ENCODE measurements around the gene MPL.

MPL gene

GRCh38 chr1:43373066-43373940 lies 35.7 kb downstream of the MPL start:
- Histone ChIP-seq H2AFZ (ENCODE audit: low read depth, low read length, severe bottlenecking) (no peak overlapping the region), H3K9me2 (replicated peaks; ENCODE audit: insufficient read depth, low read length) (no peaks in the 10 kb centered on the region), H3K4me2 (ENCODE audit: low read depth, low read length, poor library complexity, severe bottlenecking) (no peak overlapping the region), H4K20me1 (ENCODE audit: low read depth, low read length) (no peaks in the 10 kb centered on the region), H3F3A (ENCODE audit: insufficient read depth) (no peaks in the 10 kb centered on the region), H3K27me3 (ENCODE audit: low read length) (no peaks in the 10 kb centered on the region), H3K27ac (ENCODE audit: low read depth, low read length) (no peak overlapping the region), H3K9ac (ENCODE audit: low read length) (no peak overlapping the region), H3K36me3 (ENCODE audit: low read length) (no peaks in the 10 kb centered on the region), H3K9me3 (ENCODE audit: insufficient read depth, low read length) (no peaks in the 10 kb centered on the region), H3K79me2 (ENCODE audit: insufficient read depth, low read length) (peaks cover 7% of the 10 kb centered on the region; the same call in 1 of the 2 replicates), H3K4me3 (ENCODE audit: insufficient read depth, low read length, poor library complexity, severe bottlenecking) (no peak overlapping the region)
- TF ChIP-seq CTCF (IDR thresholded peaks at IDR 0.05; ENCODE audit: insufficient read depth, low read length, poor library complexity, severe bottlenecking) = no peak
- TF ChIP-seq EZH2phosphoT487 (conservative IDR thresholded peaks at IDR 0.05; ENCODE audit: low read length) = no peak

DNA sequence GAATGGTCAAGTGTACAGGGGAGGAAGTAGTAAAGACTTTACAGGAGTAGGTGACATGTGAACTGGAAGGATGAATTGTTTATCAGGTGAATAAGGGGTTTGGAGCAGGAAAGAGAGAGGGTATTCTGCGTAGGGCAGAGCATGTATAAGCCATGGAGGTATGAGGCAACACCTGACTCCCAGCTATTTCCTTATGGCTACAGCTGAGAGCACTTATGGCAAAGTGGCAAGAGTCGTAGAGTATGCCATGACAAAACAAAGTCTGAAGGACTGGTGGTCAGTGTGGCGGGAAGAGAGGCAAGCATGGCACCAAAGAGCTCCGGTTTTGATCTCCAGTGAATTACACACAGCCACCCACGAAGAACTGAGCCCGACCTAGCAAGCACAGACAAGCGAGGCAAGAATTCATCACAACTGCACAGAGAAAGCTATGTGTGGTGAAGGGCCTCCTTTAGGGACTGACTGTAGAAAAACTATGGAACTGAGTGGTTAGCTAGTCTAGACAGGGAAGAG lies 39.2 kb downstream of the MPL start:
- H2AFZ ChIP-seq (ENCODE audit: low read depth, low read length, severe bottlenecking) = no peak overlapping the region
- TF ChIP-seq CTCF (IDR thresholded peaks at IDR 0.05; ENCODE audit: insufficient read depth, low read length, poor library complexity, severe bottlenecking) (no peak), EZH2phosphoT487 (conservative IDR thresholded peaks at IDR 0.05; ENCODE audit: low read length) (no peak)
- no peak overlapping the region for H3K27ac ChIP-seq (ENCODE audit: low read depth, low read length)
- H3K9me3 ChIP-seq (ENCODE audit: insufficient read depth, low read length) = no peaks in the 10 kb centered on the region
- H4K20me1 ChIP-seq (ENCODE audit: low read depth, low read length) = no peaks in the 10 kb centered on the region
- no peaks in the 10 kb centered on the region for H3K36me3 ChIP-seq (ENCODE audit: low read length)
- H3K79me2 ChIP-seq (ENCODE audit: insufficient read depth, low read length) = no peaks in the 10 kb centered on the region
- H3K9me2 ChIP-seq (replicated peaks; ENCODE audit: insufficient read depth, low read length) = no peaks in the 10 kb centered on the region
- no peaks in the 10 kb centered on the region for H3K27me3 ChIP-seq (ENCODE audit: low read length)
- no peak overlapping the region for H3K4me2 ChIP-seq (ENCODE audit: low read depth, low read length, poor library complexity, severe bottlenecking)
- no peak overlapping the region for H3K4me3 ChIP-seq (ENCODE audit: insufficient read depth, low read length, poor library complexity, severe bottlenecking)
- no peak overlapping the region for H3K9ac ChIP-seq (ENCODE audit: low read length)
- H3F3A ChIP-seq (ENCODE audit: insufficient read depth) = no peaks in the 10 kb centered on the region

GRCh38 chr1:43377831-43378230 lies 40.2 kb downstream of the MPL start:
- no peaks in the 10 kb centered on the region for H3K36me3 ChIP-seq (ENCODE audit: low read length)
- H3K27me3 ChIP-seq (ENCODE audit: low read length) = no peaks in the 10 kb centered on the region
- H3K4me2 ChIP-seq (ENCODE audit: low read depth, low read length, poor library complexity, severe bottlenecking) = no peak overlapping the region
- TF ChIP-seq CTCF (IDR thresholded peaks at IDR 0.05; ENCODE audit: insufficient read depth, low read length, poor library complexity, severe bottlenecking) (no peak), EZH2phosphoT487 (conservative IDR thresholded peaks at IDR 0.05; ENCODE audit: low read length) (no peak)
- H4K20me1 ChIP-seq (ENCODE audit: low read depth, low read length) = no peaks in the 10 kb centered on the region
- no peak overlapping the region for H3K4me3 ChIP-seq (ENCODE audit: insufficient read depth, low read length, poor library complexity, severe bottlenecking)
- no peaks in the 10 kb centered on the region for H3F3A ChIP-seq (ENCODE audit: insufficient read depth)
- no peak overlapping the region for H3K9ac ChIP-seq (ENCODE audit: low read length)
- H3K79me2 ChIP-seq (ENCODE audit: insufficient read depth, low read length) = no peaks in the 10 kb centered on the region
- H3K9me2 ChIP-seq (replicated peaks; ENCODE audit: insufficient read depth, low read length) = no peaks in the 10 kb centered on the region
- H3K9me3 ChIP-seq (ENCODE audit: insufficient read depth, low read length) = no peaks in the 10 kb centered on the region
- H2AFZ ChIP-seq (ENCODE audit: low read depth, low read length, severe bottlenecking) = no peak overlapping the region
- H3K27ac ChIP-seq (ENCODE audit: low read depth, low read length) = no peak overlapping the region

Data from SU-DHL-6 (cell line).